H1 (cell line): Measurements from ENCODE around the gene KLF4. TPM values are rescaled to one million over a fixed set of nuclear protein-coding genes. Genes with fewer than 3 reads are reported as not detected.
A peak's percentile ranks its signal among the peaks of the same experiment; 100 is the strongest.

ENCODE experiments used
- ASH2L ChIP-seq: fragments of 200-600, 300-600 bp; sonication (generic); IDR thresholded peaks from one replicate; pipeline ENCODE4 v1.7.1; 2017; ENCODE audit warnings: low read length
- BACH1 ChIP-seq: IDR thresholded peaks from 2 replicates; pipeline ENCODE4 v1.6.1; 2012; ENCODE audit warnings: low read length, improper control_type of control experiment
- CEBPB ChIP-seq: IDR thresholded peaks from 2 replicates; pipeline ENCODE4 v1.6.1; 2012; ENCODE audit warnings: low read depth, low read length
- CREB1 ChIP-seq: IDR thresholded peaks from 2 replicates; pipeline ENCODE4 v1.6.1; 2012; ENCODE audit warnings: inconsistent platforms
- CTCF ChIP-seq, 3 experiments: IDR thresholded peaks; 1 replicate in 2 of 3; 2 replicates in 1 of 3; pipeline versions ENCODE4 v1.5.1 to v1.6.1; 2011; ENCODE audit warnings: low read length in 3 of 3, mild to moderate bottlenecking in 3 of 3, inconsistent platforms in 2 of 3, low read depth in 1 of 3, moderate library complexity in 1 of 3; ENCODE audit not compliant: insufficient read depth in 1 of 3; ENCODE audit errors: control extremely low read depth in 1 of 3
- E2F6 ChIP-seq: IDR thresholded peaks from 2 replicates; pipeline ENCODE4 v1.6.1; 2012; ENCODE audit warnings: inconsistent platforms
- GABPA ChIP-seq: IDR thresholded peaks from 2 replicates; pipeline ENCODE4 v1.6.1; 2011; ENCODE audit warnings: mild to moderate bottlenecking, low read length, moderate library complexity, borderline replicate concordance; ENCODE audit not compliant: insufficient read depth
- KDM4A ChIP-seq: IDR thresholded peaks from one replicate; pipeline ENCODE4 v1.7.1; 2012; ENCODE audit warnings: low read depth, mild to moderate bottlenecking, moderate library complexity, low read length, inconsistent platforms; ENCODE audit not compliant: severe bottlenecking
- MAX ChIP-seq: IDR thresholded peaks from 2 replicates; pipeline ENCODE4 v1.6.1; 2012; ENCODE audit warnings: inconsistent platforms
- RAD21 ChIP-seq, 2 experiments: IDR thresholded peaks in 1 of 2; conservative IDR thresholded peaks in 1 of 2; 2 replicates each; pipeline ENCODE4 v1.6.1; 2011; ENCODE audit warnings: low read depth in 2 of 2, low read length in 2 of 2, improper control_type of control experiment in 1 of 2, inconsistent platforms in 1 of 2, mild to moderate bottlenecking in 1 of 2, moderate library complexity in 1 of 2
- RNF2 ChIP-seq: fragments of 200-900, 300-1000 bp; sonication (generic); IDR thresholded peaks from 2 replicates; pipeline ENCODE4 v1.7.1; 2016; ENCODE audit warnings: borderline replicate concordance, low read depth, mild to moderate bottlenecking, antibody characterized with exemption, low read length; ENCODE audit not compliant: poor library complexity, severe bottlenecking; ENCODE audit errors: missing control alignments
- RXRA ChIP-seq: IDR thresholded peaks from 2 replicates; pipeline ENCODE4 v1.6.1; 2011; ENCODE audit warnings: low read depth, mild to moderate bottlenecking, low read length, moderate library complexity; ENCODE audit not compliant: insufficient read depth
- TEAD4 ChIP-seq: IDR thresholded peaks from 2 replicates; pipeline ENCODE4 v1.6.1; 2012; ENCODE audit warnings: low read depth, low read length, inconsistent platforms, mixed read lengths
- polyA plus RNA-seq, 7 experiments: library from polyadenylated mRNA; depleted of rRNA in 3 of 7; stranded (reverse) in 5 of 7; unstranded in 2 of 7; fragments of >200 nt in 5 of 7; fragments of 200-250 nt in 2 of 7; gene quantifications; 1 replicate in 5 of 7; 2 replicates in 1 of 7; 4 replicates in 1 of 7; pipeline versions ENCODE4 v1.2.1 to v1.2.3, GENCODE V29; 2011 to 2013; ENCODE audit warnings: missing spikeins in 2 of 7, mixed read lengths in 2 of 7
- total RNA-seq: library from RNA; stranded (reverse); fragmentation: NEBNext Ultra II Directional; extraction: Animal tissue kit (Norgen Biotek cat#: 25700); gene quantifications from 2 replicates; pipeline ENCODE4 v1.2.1, GENCODE V29; 2021

KLF4 gene
- total and polyA plus RNA-seq, 2 of the 8 experiments (the other 6 are each of a cell fraction or from before 2014, with no cell fraction given), result 0.77 to 2.8 TPM

- no peak for TF ChIP-seq RXRA
- TF ChIP-seq E2F6, result peak; percentile 90
- no peak for TF ChIP-seq CEBPB
- peak; percentile 76 for TF ChIP-seq CREB1
- TF ChIP-seq ASH2L, result peak; percentile 57
- TF ChIP-seq KDM4A, result peak; percentile 38
- peak; percentile 92 for TF ChIP-seq MAX
- TF ChIP-seq RNF2, result peak; percentile 61
- peak; percentile 82 to 87 (median 83) for TF ChIP-seq CTCF (IDR thresholded peaks at IDR 0.05; ENCODE audit: control extremely low read depth in 1 of 3, insufficient read depth in 1 of 3, low read depth in 1 of 3, low read length in 3 of 3)
- peak; percentile 58 to 65 for TF ChIP-seq RAD21 (IDR thresholded peaks at IDR 0.05 in 1 of 2, conservative IDR thresholded peaks at IDR 0.05 in 1 of 2; ENCODE audit: low read depth in 2 of 2, low read length in 2 of 2)
- TF ChIP-seq BACH1, result peak; percentile 5; the same call in 1 of the 2 replicates
- peak; percentile 47; the same call in 1 of the 2 replicates for TF ChIP-seq GABPA
- TF ChIP-seq TEAD4, result peak; percentile 85
These were observed 1.8 kb downstream of the KLF4 start (continued) for GRCh38 chr9:107487521-107488374.
